DLD1 (cell line): ENCODE results near the gene DAB1.

Source experiments
- in situ Hi-C: cut with HindIII; loops from 2 replicates; pipeline ENCODE4 v1.10.0; 2017; ENCODE audit warnings: low sequenced_read_pairs

Gene DAB1

GRCh38 chr1:57423656-57424211 is at the start of gene DAB1:
Gene DAB1, minus strand, starts transcription at chr1:57424060. Its CDS starts 133,030 bp downstream, at chr1:57291030.
- in situ Hi-C loops = no loop called here

- in situ Hi-C loops = no loop called here
Observed at GRCh38 chr1:57473448-57473847, 49.6 kb upstream of the DAB1 start.

GRCh38 chr1:57471995-57472394 is 48.1 kb upstream of the DAB1 start:
- in situ Hi-C loops = no loop called here

- in situ Hi-C loops = no loop called here
Observed at GRCh38 chr1:57470036-57470435, 46.2 kb upstream of the DAB1 start.

GRCh38 chr1:57468641-57469523 is 45.0 kb upstream of the DAB1 start:
- in situ Hi-C loops = no loop called here

- in situ Hi-C loops = no loop called here
Observed at GRCh38 chr1:57467830-57468229, 44.0 kb upstream of the DAB1 start.

- in situ Hi-C loops = no loop called here
Observed at GRCh38 chr1:57464756-57465155, 40.9 kb upstream of the DAB1 start.

GRCh38 chr1:57463343-57463742 is 39.5 kb upstream of the DAB1 start:
- in situ Hi-C loops = no loop called here

GRCh38 chr1:57461405-57461804 is 37.5 kb upstream of the DAB1 start:
- in situ Hi-C loops = no loop called here

- in situ Hi-C loops = no loop called here
Observed at GRCh38 chr1:57451516-57451915, 27.7 kb upstream of the DAB1 start.

- in situ Hi-C loops = no loop called here
Observed at GRCh38 chr1:57450981-57451380, 27.1 kb upstream of the DAB1 start.

GRCh38 chr1:57447551-57447950 is 23.7 kb upstream of the DAB1 start:
- in situ Hi-C loops = no loop called here

GRCh38 chr1:57443004-57443403 is 19.1 kb upstream of the DAB1 start:
- in situ Hi-C loops = no loop called here

- in situ Hi-C loops = no loop called here
Observed at GRCh38 chr1:57440096-57440495, 16.2 kb upstream of the DAB1 start.

- in situ Hi-C loops = no loop called here
Observed at GRCh38 chr1:57431400-57431799, 7.5 kb upstream of the DAB1 start.

GRCh38 chr1:57424231-57425027 is 569 bp upstream of the DAB1 start:
- in situ Hi-C loops = no loop called here

- in situ Hi-C loops = no loop called here
Observed at GRCh38 chr1:57423135-57423655, 665 bp downstream of the DAB1 start.

- in situ Hi-C loops = no loop called here
Observed at GRCh38 chr1:57422271-57423134, 1.4 kb downstream of the DAB1 start.

- in situ Hi-C loops = no loop called here
Observed at GRCh38 chr1:57421806-57422205, 2.1 kb downstream of the DAB1 start.

- in situ Hi-C loops = no loop called here
Observed at GRCh38 chr1:57420981-57421785, 2.7 kb downstream of the DAB1 start.
